ENCODE results near the gene AATF.

The AATF gene

GRCh38 chr17:36992701-36993100, 43.9 kb downstream of the AATF start:
- no peak for DNase-seq

GRCh38 chr17:36993227-36993626, 44.5 kb downstream of the AATF start:
- no peak for DNase-seq

DNA sequence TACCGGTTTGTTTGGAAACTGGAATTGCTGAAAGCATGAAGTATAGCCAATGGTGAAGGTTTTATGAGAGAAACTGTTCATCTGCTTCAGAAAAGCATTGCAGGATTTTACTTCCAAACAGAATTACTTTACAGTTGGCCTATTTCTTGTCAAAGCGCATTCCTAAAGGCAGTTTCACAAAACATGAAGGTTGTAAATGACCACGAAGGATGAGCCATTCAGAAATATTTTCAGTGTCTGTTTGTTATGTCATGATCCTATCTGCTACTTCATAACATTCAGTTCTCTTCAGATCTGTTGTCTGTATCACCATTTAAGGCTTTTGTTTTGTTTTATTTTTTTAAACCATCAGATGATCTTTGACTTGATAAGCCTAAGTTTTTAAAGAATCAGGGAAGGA, 45.7 kb downstream of the AATF start:
- DNase-seq = no peak

GRCh38 chr17:36999471-36999870, 50.7 kb downstream of the AATF start:
- DNase-seq = no peak

- DNase-seq = no peak
These were observed 68.0 kb downstream of the AATF start for GRCh38 chr17:37016780-37017179.

DNA sequence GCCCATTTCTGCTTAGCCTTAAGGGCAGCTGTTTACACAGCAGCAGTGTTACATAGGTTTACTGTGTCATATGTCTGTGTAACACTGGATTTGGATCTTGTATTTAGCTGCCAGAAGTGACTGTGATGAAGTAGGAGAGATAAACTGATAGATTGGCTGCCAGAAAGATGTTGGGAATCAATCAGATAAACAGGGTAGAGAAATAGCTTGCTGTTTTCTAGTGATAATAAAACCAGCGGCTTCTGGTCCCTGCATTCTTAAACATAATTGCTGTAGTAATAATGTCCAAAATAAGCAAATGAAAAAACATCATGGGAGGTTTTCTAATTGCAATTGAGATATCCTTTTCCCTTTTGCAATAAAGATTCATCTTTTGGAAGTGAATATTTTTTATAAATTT, 68.7 kb downstream of the AATF start:
- no peak for DNase-seq

GRCh38 chr17:37019117-37019740, 70.5 kb downstream of the AATF start:
- no peak for DNase-seq

- DNase-seq = no peak
These were observed 71.0 kb downstream of the AATF start for GRCh38 chr17:37019741-37020129.

- no peak for DNase-seq
These were observed 75.5 kb downstream of the AATF start for GRCh38 chr17:37024181-37024637.

- DNase-seq = no peak
These were observed 76.5 kb downstream of the AATF start for GRCh38 chr17:37025238-37025637.

DNA sequence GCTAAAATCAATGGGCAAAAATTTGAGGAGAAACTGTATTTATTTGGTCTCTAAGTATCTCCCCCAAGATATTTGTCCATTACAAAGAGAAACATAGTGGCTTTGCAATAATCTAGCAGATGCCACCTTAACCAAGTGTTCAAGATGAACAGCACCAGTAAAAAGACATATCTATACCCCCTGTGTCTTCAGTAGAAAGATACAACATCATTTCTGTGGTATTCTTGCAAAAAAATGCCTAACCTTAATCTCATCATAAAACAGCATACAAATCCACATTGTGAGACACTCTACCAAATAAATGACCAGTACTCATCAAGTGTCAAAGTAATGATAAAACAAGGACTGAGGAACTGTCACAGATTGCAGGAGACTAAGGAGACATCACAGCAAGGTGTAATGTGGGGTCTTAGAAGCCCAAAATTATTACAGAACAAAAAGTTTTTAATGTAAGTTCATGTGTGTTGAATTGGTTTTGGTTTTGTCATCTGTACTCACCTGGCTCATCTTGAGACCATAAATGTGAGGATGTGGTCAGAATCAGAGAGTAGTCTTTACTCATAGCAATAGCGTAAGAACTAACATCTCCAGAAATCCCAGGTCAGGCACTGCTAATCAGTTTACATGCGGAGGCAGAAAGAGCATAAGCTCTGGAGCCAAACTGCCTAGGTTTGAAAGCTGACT, 77.2 kb downstream of the AATF start:
- no peak for DNase-seq

- no peak for DNase-seq
These were observed 77.7 kb downstream of the AATF start for GRCh38 chr17:37026531-37026869.

GRCh38 chr17:37028040-37028439, 79.3 kb downstream of the AATF start:
- no peak for DNase-seq

- DNase-seq = no peak
These were observed 82.8 kb downstream of the AATF start for GRCh38 chr17:37031493-37032083.

DNA sequence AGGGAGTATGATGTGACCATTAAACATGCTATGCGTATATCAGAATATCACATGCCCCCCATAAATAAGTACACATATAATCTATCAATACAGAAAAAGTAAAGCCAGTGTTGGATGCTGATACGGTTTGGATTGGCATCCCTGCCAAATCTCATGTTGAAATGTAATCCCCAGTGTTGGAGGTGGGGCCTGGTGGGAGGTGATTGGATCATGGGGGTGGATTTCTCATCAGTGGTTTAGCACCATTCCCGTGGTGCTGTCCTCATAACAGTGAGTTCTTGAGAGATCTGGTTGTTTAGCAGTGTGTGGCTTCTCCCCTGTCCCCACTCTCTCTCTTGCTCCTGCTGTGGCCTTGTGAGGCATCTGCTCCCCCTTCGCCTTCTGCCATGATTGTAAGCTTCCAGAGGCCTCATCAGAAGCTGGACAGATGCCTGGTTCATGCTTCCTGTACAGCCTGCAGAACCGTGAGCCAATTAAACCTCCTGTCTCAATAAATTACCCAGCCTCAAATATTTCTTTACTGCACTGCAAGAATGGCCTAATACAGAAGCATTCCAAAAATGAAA, 88.9 kb downstream of the AATF start:
- no peak for DNase-seq

DNA sequence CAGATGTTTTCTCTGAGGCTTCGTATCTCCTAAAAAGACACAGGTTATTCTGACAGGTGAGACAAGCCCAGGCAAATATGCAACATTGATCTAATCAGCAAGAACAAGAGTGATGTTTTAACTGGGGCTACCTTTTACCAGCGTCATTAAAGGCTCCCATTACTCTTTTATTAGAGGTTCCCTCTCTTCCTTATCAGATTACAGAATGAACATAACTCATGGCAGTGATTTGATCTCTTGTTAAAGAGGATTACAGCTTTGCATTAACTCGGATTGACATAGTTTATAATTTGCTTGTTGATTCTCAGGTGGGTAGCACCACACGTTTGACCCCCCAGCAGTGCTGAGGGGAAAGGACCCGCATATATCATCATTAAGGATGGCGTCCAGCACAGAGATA, 90.5 kb downstream of the AATF start:
- no peak for DNase-seq

DNA sequence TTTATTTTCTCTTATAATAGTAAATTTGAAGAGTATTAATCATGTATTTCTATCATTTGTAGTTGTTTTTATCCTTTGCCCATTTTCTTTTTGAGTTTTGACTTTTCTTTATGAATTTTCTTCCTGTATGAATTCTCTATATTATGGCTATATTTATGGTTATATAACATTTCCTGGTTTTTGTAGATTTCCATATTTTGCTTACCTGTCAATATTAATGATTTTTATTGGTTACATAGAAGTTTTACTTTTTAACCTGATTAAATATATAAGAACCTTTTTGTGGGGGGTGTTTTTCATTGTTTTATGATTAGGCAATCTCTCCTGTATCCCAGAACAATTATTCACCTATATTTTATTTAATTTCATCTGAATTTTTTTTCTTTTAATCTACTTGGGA, 93.2 kb downstream of the AATF start:
- DNase-seq = no peak

DNA sequence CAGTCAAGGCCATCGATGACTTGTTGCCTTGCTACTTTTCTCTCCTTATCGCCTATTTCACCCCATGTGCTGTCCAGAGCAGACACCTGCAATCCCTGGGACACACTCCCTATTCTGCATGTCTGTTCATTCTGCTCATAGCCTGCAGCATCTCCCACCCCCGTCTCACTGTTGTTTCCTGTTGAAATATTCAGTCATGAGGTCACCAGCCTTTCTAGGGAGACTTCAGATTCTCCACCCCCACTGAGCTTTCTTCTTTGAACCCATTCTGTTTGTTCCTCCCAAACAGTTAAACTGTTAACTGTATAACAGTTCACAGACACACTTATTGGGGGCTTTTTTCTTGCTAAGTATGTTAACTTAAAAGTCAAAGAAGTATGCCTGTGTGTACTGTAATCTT, 94.4 kb downstream of the AATF start:
- no peak for DNase-seq

DNA sequence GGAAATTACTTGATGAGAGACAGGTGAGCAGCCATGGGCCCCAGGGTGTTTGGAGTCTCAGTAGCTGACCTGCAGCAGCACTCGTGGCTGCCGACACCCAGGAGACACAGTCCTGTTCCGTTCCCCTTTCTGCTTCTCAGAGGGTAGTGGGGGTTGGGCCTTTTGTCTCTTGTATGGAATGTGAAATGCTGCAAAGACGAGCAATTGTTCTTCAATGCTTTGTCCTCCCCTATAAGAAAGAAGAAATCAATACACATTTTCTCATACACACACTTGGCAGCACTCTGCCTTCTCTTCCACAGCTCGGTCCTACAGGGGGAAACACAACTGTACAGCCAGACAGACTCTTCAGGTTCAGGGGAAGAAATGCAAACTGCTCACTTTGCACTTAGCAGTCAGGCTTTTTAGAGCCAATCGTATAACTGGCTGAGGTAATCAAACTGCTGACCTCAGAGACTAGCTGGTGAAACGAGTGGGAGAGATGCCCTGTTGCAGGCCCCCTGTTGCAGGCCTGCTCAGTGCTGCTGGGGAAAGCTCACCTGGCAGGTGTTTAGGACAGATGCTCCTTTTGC, 96.7 kb downstream of the AATF start:
- DNase-seq = no peak

DNA sequence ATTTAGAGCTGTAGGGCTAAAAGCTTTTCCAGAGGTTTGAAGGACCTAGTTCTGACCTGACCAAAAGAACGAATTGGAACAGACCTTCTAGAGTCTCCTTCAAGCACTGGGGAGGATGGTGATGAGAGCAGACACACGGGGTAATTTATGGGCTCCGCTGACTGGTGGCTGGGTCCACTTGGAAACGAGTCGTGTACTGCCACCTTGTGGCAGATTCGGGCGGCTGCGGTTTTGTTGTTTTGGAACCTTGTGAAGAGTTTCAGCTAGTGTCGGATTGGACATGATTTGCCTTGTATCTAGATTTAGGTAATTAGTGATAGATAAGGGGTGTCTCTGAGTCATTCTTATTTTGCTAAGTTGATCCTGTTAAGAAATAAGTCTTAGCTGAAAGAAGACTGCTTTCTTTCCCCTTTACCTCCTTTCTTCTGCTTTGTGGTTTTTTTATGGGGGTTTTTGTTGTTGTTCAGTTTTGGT, 98.9 kb downstream of the AATF start:
- peak; percentile 79 for DNase-seq

DNA sequence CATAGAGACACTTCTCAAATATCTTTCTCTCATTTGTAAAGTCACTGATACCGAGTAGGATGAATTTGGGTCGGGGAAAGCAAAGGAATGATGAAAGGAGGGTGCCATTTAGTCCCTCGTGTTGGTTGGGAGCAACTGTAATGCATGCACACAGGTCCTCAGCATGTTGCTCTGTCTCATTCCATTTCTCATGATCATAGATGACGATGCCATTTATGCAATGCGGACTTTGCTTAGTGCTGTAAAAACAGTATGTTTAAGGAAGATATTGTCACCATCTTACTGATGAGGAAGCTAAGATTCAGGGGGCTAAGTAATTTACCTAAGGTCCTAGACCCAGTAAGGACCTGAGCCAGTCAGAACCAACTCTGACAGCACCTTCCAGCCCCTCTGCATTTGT, 100.1 kb downstream of the AATF start:
- no peak for DNase-seq

- DNase-seq = no peak
These were observed 102.2 kb downstream of the AATF start for GRCh38 chr17:37050920-37051319.

GRCh38 chr17:37051381-37051780, 102.6 kb downstream of the AATF start:
- no peak for DNase-seq

GRCh38 chr17:37051833-37052232, 103.1 kb downstream of the AATF start:
- no peak for DNase-seq

Measured in activated gamma-delta T cell treated with Interleukin-2 at 50 U/mL for 16 hours (primary cell).